ENCODE results near the gene GTF3C2.

Gene GTF3C2

DNA sequence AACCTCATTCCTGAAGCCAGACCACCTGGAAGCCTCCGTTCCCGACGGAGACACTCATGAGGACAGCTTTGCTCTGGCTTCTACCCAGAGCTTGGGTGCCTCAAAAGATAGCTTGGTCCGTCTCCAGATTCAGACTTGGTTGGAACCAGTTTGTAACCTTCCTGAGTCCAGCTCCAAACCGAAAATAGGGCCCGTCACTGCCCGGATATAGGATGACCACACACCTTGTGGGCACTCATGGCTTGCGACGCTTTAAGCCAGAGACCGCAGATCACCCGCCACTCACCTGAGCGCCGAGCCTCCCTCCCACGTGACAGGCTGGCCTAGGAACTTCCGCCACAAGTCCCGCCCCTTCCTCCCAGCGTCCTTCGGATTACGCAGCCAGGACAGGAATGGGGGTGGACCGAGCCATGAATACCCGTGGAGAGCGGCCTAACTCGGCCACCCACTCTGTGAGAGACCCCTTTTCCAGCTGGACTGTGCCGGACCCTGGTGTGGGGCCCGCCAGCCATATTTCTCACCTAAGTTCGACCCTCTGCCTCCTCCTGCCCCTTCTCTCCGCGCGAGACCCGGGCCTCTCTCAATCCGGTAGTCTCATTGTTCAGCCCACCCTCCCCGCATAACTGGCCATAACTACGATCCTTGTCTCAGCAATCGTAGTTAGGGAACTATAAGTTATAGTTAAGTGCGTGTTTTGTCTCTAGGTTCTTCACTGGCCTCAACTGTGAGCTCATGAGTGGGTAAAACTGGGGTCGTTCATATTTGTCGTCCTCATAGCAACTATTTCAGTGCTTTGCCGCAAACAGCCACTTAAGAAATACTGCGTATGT lies 33.6 kb downstream of the GTF3C2 start, which contains the start of gene MPV17:
Gene MPV17 (minus strand): TSS at position 332 of the 830 bp plus-strand sequence. CDS start 580 bp downstream, outside the sequence.
- TF ChIP-seq YY1 (IDR thresholded peaks at IDR 0.05; ENCODE audit: low read depth): peak; percentile 79
- TF ChIP-seq CREB1 (IDR thresholded peaks at IDR 0.05; ENCODE audit: low read depth): peak; percentile 58
- no peak for TF ChIP-seq RAD21 (IDR thresholded peaks at IDR 0.05; ENCODE audit: low read depth)
- TF ChIP-seq, protein P1, sequence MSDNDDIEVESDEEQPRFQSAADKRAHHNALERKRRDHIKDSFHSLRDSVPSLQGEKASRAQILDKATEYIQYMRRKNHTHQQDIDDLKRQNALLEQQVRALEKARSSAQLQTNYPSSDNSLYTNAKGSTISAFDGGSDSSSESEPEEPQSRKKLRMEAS (IDR thresholded peaks at IDR 0.05): peak; percentile 94
- peak; percentile 36; the same call in 1 of the 2 replicates for TF ChIP-seq EGR1 (IDR thresholded peaks at IDR 0.05)
- no peak for TF ChIP-seq EP300 (IDR thresholded peaks at IDR 0.05; ENCODE audit: borderline replicate concordance)
- no peak for TF ChIP-seq NFIC (IDR thresholded peaks at IDR 0.05)
- peak; percentile 91 for TF ChIP-seq TAF1 (IDR thresholded peaks at IDR 0.05; ENCODE audit: low read depth)
- TF ChIP-seq, protein P2, sequence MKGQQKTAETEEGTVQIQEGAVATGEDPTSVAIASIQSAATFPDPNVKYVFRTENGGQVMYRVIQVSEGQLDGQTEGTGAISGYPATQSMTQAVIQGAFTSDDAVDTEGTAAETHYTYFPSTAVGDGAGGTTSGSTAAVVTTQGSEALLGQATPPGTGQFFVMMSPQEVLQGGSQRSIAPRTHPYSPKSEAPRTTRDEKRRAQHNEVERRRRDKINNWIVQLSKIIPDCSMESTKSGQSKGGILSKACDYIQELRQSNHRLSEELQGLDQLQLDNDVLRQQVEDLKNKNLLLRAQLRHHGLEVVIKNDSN (IDR thresholded peaks at IDR 0.05): peak; percentile 98
- TF ChIP-seq TCF12 (IDR thresholded peaks at IDR 0.05; ENCODE audit: low read depth): peak; percentile 51
- TF ChIP-seq TEAD4 (IDR thresholded peaks at IDR 0.05): peak; percentile 13; the same call in 1 of the 2 replicates
- TF ChIP-seq ZBTB7A (IDR thresholded peaks at IDR 0.05; ENCODE audit: low read depth): no peak
- TF ChIP-seq, protein P3, sequence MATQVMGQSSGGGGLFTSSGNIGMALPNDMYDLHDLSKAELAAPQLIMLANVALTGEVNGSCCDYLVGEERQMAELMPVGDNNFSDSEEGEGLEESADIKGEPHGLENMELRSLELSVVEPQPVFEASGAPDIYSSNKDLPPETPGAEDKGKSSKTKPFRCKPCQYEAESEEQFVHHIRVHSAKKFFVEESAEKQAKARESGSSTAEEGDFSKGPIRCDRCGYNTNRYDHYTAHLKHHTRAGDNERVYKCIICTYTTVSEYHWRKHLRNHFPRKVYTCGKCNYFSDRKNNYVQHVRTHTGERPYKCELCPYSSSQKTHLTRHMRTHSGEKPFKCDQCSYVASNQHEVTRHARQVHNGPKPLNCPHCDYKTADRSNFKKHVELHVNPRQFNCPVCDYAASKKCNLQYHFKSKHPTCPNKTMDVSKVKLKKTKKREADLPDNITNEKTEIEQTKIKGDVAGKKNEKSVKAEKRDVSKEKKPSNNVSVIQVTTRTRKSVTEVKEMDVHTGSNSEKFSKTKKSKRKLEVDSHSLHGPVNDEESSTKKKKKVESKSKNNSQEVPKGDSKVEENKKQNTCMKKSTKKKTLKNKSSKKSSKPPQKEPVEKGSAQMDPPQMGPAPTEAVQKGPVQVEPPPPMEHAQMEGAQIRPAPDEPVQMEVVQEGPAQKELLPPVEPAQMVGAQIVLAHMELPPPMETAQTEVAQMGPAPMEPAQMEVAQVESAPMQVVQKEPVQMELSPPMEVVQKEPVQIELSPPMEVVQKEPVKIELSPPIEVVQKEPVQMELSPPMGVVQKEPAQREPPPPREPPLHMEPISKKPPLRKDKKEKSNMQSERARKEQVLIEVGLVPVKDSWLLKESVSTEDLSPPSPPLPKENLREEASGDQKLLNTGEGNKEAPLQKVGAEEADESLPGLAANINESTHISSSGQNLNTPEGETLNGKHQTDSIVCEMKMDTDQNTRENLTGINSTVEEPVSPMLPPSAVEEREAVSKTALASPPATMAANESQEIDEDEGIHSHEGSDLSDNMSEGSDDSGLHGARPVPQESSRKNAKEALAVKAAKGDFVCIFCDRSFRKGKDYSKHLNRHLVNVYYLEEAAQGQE (IDR thresholded peaks at IDR 0.05; ENCODE audit: low read depth): no peak
- TF ChIP-seq FOXM1 (IDR thresholded peaks at IDR 0.05; ENCODE audit: borderline replicate concordance, low read depth): 0 out of 2 replicates have a peak, but pooled peaks have one; percentile 14
- TF ChIP-seq CEBPB (IDR thresholded peaks at IDR 0.05): no peak

DNA sequence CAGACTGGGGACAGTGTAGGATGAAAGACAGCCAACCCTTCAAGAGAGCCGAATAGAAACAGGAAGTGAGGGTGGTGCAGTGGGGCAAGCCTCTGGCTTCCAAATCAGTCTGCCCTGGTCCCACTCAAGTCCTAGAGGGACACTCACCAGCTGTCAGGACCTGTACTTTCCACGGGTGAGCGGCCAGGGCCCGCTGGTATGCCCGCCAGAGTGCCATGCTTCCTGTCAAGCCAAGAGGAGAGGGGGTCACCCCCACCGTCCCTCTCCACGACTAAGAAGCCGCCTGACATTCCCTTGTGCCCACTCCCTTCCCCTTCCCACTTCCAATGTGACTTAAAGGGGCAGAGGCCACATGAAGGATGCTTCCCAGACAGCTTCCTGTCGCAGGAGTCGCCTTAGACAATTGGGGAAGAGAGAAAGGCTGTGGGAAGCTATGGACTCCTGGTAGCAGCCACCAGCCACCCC lies 34.2 kb downstream of the GTF3C2 start:
- TF ChIP-seq TEAD4 (IDR thresholded peaks at IDR 0.05) (no peak), NFIC (IDR thresholded peaks at IDR 0.05) (no peak), TAF1 (IDR thresholded peaks at IDR 0.05; ENCODE audit: low read depth) (no peak), FOXM1 (IDR thresholded peaks at IDR 0.05; ENCODE audit: borderline replicate concordance, low read depth) (no peak), CEBPB (IDR thresholded peaks at IDR 0.05) (no peak)
- TF ChIP-seq, protein P3 (IDR thresholded peaks at IDR 0.05; ENCODE audit: low read depth): no peak
- TF ChIP-seq, protein P1 (IDR thresholded peaks at IDR 0.05): no peak

DNA sequence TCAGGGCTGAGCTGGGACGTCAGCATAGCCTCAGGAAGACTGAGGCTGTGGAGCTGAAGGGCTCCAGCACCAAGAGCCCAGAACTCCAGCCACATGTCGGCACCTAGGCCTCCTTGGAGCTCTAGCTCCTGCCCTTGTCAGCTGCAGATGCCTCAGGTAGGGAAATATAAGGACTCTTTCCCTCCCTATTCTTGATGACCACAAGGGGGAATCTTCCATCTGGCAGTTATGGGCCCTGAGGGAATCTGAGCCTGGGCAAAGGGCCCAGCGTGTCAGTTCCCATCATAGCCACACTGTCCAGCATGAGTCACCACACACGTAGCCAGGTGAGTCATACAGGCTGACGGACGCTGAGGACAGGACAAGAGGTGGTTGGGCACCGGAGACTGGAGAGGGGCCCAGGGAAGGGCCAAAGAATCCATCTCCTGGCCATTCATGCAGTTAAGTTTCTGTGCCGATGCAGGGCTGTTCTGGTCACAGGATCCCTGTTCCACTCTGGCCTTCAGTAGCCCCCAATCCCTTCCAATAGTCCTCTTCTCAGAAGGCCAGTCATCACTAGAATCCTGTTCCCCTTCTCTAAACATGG lies 35.5 kb downstream of the GTF3C2 start:
- TF ChIP-seq, protein P3 (IDR thresholded peaks at IDR 0.05; ENCODE audit: low read depth): no peak
- no peak for TF ChIP-seq ZBTB7A (IDR thresholded peaks at IDR 0.05; ENCODE audit: low read depth)
- no peak for TF ChIP-seq TEAD4 (IDR thresholded peaks at IDR 0.05)
- 0 out of 2 replicates have a peak, but pooled peaks have one; percentile 37 for TF ChIP-seq YY1 (IDR thresholded peaks at IDR 0.05; ENCODE audit: low read depth)
- peak; percentile 72; the same call in 1 of the 2 replicates for TF ChIP-seq TCF12 (IDR thresholded peaks at IDR 0.05; ENCODE audit: low read depth)
- TF ChIP-seq, protein P1 (IDR thresholded peaks at IDR 0.05): 0 out of 2 replicates have a peak, but pooled peaks have one; percentile 20
- TF ChIP-seq, protein P2 (IDR thresholded peaks at IDR 0.05): no peak
- no peak for TF ChIP-seq CEBPB (IDR thresholded peaks at IDR 0.05)
- TF ChIP-seq RAD21 (IDR thresholded peaks at IDR 0.05; ENCODE audit: low read depth): peak; percentile 51
- TF ChIP-seq CREB1 (IDR thresholded peaks at IDR 0.05; ENCODE audit: low read depth): peak; percentile 44; the same call in 1 of the 2 replicates
- no peak for TF ChIP-seq EP300 (IDR thresholded peaks at IDR 0.05; ENCODE audit: borderline replicate concordance)
- TF ChIP-seq TAF1 (IDR thresholded peaks at IDR 0.05; ENCODE audit: low read depth): no peak
- TF ChIP-seq NFIC (IDR thresholded peaks at IDR 0.05): peak; percentile 70

Measured in Ishikawa (cell line).